B cell (primary cell): ENCODE measurements around the gene ARRB1. TPM values are rescaled to one million over a fixed set of nuclear protein-coding genes. Genes with fewer than 3 reads are reported as not detected.

Experiments used
- ATAC-seq: fragments of 200-7000 bp; cut with Tn5 transposase; one replicate; pipeline ENCODE4 v1.10.0; 2021; ENCODE audit warnings: low read depth, mild to moderate bottlenecking, moderate number of reproducible peaks, moderate library complexity
- CTCF ChIA-PET: fragments of 350-600 bp; sonication (Branson Sonifier 250); formaldehyde crosslinking; loops from one replicate; lab custom pipeline; 2021; ENCODE audit warnings: antibody characterized with exemption, inconsistent platforms; lab: Charles Lee
- POLR2A ChIA-PET: fragments of 350-600 bp; sonication (Branson Sonifier 250); formaldehyde crosslinking; loops from one replicate; lab custom pipeline; 2021; ENCODE audit warnings: antibody characterized with exemption; lab: Charles Lee
- DNase-seq: peaks from one replicate; pipeline ENCODE4 v3.0.0; 2013
- H2AFZ ChIP-seq: 2 replicates; pipeline ENCODE4 v1.6.1; 2012; ENCODE audit warnings: mild to moderate bottlenecking, low read depth, low read length; ENCODE audit not compliant: insufficient read depth, poor library complexity, severe bottlenecking
- H3K27ac ChIP-seq, 2 donors: 1 replicate in 1 of 2; 2 replicates in 1 of 2; pipeline ENCODE4 v1.5.1; 2012 to 2013; ENCODE audit warnings: low read length in 2 of 2, mild to moderate bottlenecking in 2 of 2, moderate library complexity in 1 of 2
- H3K27me3 ChIP-seq, 4 experiments: fragments of 200-600 bp in 1 of 4; sonication (generic) in 1 of 4; replicated peaks in 1 of 4; 1 replicate in 2 of 4; 2 replicates in 2 of 4; pipeline versions ENCODE4 v1.6.1 to v1.7.0; 2013 to 2016; ENCODE audit warnings: low read length in 3 of 4, mild to moderate bottlenecking in 2 of 4, mixed read lengths in 1 of 4, moderate library complexity in 1 of 4; ENCODE audit not compliant: insufficient read depth in 4 of 4, control insufficient read depth in 3 of 4; ENCODE audit errors: control extremely low read depth in 1 of 4
- H3K36me3 ChIP-seq, 2 experiments: replicated peaks in 1 of 2; 1 replicate in 1 of 2; 2 replicates in 1 of 2; pipeline versions ENCODE4 v1.6.1 to v1.7.1; 2013; ENCODE audit warnings: low read length in 1 of 2; ENCODE audit not compliant: insufficient read depth in 2 of 2, control insufficient read depth in 1 of 2; ENCODE audit errors: control extremely low read depth in 1 of 2, extremely low read depth in 1 of 2
- H3K4me1 ChIP-seq, 2 donors: fragments of 200-600 bp in 1 of 2; sonication (generic) in 1 of 2; 1 replicate in 1 of 2; 2 replicates in 1 of 2; pipeline versions ENCODE4 v1.5.1 to v1.6.1; 2013 to 2017; ENCODE audit warnings: low read length in 2 of 2; ENCODE audit not compliant: control insufficient read depth in 2 of 2, insufficient read depth in 2 of 2
- H3K4me2 ChIP-seq: replicated peaks from 2 replicates; pipeline ENCODE3; 2012; ENCODE audit warnings: mild to moderate bottlenecking, low read depth, low read length; ENCODE audit not compliant: poor library complexity, severe bottlenecking
- H3K4me3 ChIP-seq, 5 experiments: fragments of 200-600 bp in 1 of 5; sonication (generic) in 1 of 5; 1 replicate in 3 of 5; 2 replicates in 2 of 5; pipeline versions ENCODE4 v1.5.1 to v1.7.0; 2011 to 2016; ENCODE audit warnings: low read length in 4 of 5, mild to moderate bottlenecking in 4 of 5, low read depth in 2 of 5, control low read depth in 1 of 5, moderate library complexity in 1 of 5; ENCODE audit not compliant: insufficient read depth in 1 of 5; ENCODE audit errors: control extremely low read depth in 1 of 5, extremely low read depth in 1 of 5
- H3K79me2 ChIP-seq: fragments of 200-600 bp; sonication (generic); one replicate; pipeline ENCODE4 v1.6.0; 2016; ENCODE audit warnings: low read length; ENCODE audit not compliant: control insufficient read depth, insufficient read depth
- H3K9ac ChIP-seq: fragments of 200-600 bp; sonication (generic); 2 replicates; pipeline ENCODE4 v1.6.1; 2017; ENCODE audit warnings: mild to moderate bottlenecking, low read length, moderate library complexity
- H3K9me3 ChIP-seq, 3 donors: one replicate each; pipeline versions ENCODE4 v1.6.1 to v1.7.1; 2013; ENCODE audit warnings: low read length in 2 of 3; ENCODE audit not compliant: control insufficient read depth in 2 of 3, insufficient read depth in 1 of 3; ENCODE audit errors: control extremely low read depth in 1 of 3
- H4K20me1 ChIP-seq: 2 replicates; pipeline ENCODE4 v1.6.0; 2012; ENCODE audit warnings: mild to moderate bottlenecking, low read length; ENCODE audit not compliant: insufficient read depth, control insufficient read depth, poor library complexity, severe bottlenecking
- H3K27ac Mint-ChIP-seq: one replicate; pipeline ENCODE4 v1.8.0; 2021; ENCODE audit warnings: mixed read lengths
- H3K27me3 Mint-ChIP-seq: one replicate; pipeline ENCODE4 v1.8.0; 2021; ENCODE audit warnings: mixed read lengths
- H3K4me1 Mint-ChIP-seq: one replicate; pipeline ENCODE4 v1.8.0; 2021; ENCODE audit warnings: mixed read lengths
- H3K4me3 Mint-ChIP-seq: one replicate; pipeline ENCODE4 v1.8.0; 2021; ENCODE audit warnings: mixed read lengths
- H3K9me3 Mint-ChIP-seq: one replicate; pipeline ENCODE4 v1.8.0; 2022; ENCODE audit warnings: mixed read lengths; ENCODE audit not compliant: insufficient read depth
- CTCF ChIP-seq: fragments of 200-600 bp; IDR thresholded peaks from one replicate; pipeline ENCODE4 v1.8.0; 2022; ENCODE audit warnings: antibody characterized with exemption, mild to moderate bottlenecking
- EZH2 ChIP-seq: IDR thresholded peaks from 2 replicates; pipeline ENCODE4 v1.6.1; 2012; ENCODE audit warnings: borderline replicate concordance, low read depth, mild to moderate bottlenecking, moderate library complexity, low read length; ENCODE audit not compliant: insufficient read depth, poor library complexity, severe bottlenecking
- WGBS: methylation state at CpG from one replicate; pipeline ENCODE4 v1.1.5; 2013; ENCODE audit warnings: missing lambda C conversion rate; ENCODE audit not compliant: insufficient coverage; 5-methylcytosine and 5-hydroxymethylcytosine counted together
- intact Hi-C: fragments of 100-400 bp; cut with micrococcal nuclease; formaldehyde crosslinking; loops from one replicate; pipeline ENCODE4 v1.10.0; 2022
- polyA plus RNA-seq: library from polyadenylated mRNA; depleted of rRNA; stranded (reverse); fragments of >200 nt; gene quantifications from 2 replicates; pipeline ENCODE4 v1.2.3, GENCODE V29; 2012
- total RNA-seq, 2 donors: library from RNA; stranded (reverse); fragments of 120-200 nt in 1 of 2; gene quantifications; 1 replicate in 1 of 2; 2 replicates in 1 of 2; pipeline versions ENCODE4 v1.2.3 to v1.2.4, GENCODE V29; 2013 to 2022

The ARRB1 gene
- total and polyA plus RNA-seq, 2 donors (not counting 1 experiment from before 2014, with no cell fraction given), result 1.0 to 1.9 TPM

DNA sequence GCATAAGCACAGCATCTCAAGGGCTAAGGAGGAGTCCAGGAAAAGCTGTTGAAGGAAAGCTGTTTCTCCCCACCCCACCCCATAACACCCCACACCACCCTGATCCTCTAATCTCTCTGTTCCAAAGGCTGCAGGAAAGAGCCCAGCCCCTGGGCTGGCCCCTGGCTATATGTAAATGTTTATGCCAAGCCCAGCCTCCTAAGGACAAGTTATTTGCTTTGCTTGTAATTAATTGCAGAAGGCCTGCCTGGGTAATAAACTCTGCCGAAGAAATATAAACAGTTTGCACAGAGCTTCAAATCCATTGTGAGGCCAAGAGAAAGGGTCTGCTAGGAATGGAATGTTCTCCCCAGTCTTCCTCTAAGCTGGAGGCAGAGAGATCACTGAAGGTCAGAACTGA is 21.2 kb downstream of the ARRB1 start:
- H3K36me3 ChIP-seq, result no peaks in the 10 kb centered on the region
- no peak overlapping the region for H3K27ac Mint-ChIP-seq
- no peaks in the 10 kb centered on the region for H3K79me2 ChIP-seq
- no peaks in the 10 kb centered on the region for H4K20me1 ChIP-seq
- no peak overlapping the region for H3K9ac ChIP-seq
- POLR2A ChIA-PET, result no interaction called here
- peaks cover 6 to 8% of the 10 kb centered on the region in 2 donors for H3K4me1 ChIP-seq
- H3K4me3 ChIP-seq, result no peak overlapping the region
- ATAC-seq (no peak), DNase-seq (no peak)
- H3K9me3 ChIP-seq, result no peaks in the 10 kb centered on the region
- H2AFZ ChIP-seq, result no peak overlapping the region
- CTCF ChIA-PET, result interaction anchor here (0.7 to 2.8 kb wide), 4 partner anchors 51 to 861 kb away, joined by 3 to 10 read pairs (median 4); no protein-coding TSS in a partner anchor
- TF ChIP-seq EZH2, result no peak
- no peak for TF ChIP-seq CTCF
- 60% methylated on average over 1 of the region's 1 CpG for WGBS
- peaks cover 6% of the 10 kb centered on the region for H3K4me1 Mint-ChIP-seq
- H3K27me3 Mint-ChIP-seq, result peaks cover 13% of the 10 kb centered on the region
- H3K27ac ChIP-seq, result no peak overlapping the region
- no peak overlapping the region for H3K4me2 ChIP-seq
- H3K4me3 Mint-ChIP-seq, result no peak overlapping the region
- no peaks in the 10 kb centered on the region for H3K27me3 ChIP-seq
- intact Hi-C loops, result no loop called here
- H3K9me3 Mint-ChIP-seq, result no peaks in the 10 kb centered on the region

DNA sequence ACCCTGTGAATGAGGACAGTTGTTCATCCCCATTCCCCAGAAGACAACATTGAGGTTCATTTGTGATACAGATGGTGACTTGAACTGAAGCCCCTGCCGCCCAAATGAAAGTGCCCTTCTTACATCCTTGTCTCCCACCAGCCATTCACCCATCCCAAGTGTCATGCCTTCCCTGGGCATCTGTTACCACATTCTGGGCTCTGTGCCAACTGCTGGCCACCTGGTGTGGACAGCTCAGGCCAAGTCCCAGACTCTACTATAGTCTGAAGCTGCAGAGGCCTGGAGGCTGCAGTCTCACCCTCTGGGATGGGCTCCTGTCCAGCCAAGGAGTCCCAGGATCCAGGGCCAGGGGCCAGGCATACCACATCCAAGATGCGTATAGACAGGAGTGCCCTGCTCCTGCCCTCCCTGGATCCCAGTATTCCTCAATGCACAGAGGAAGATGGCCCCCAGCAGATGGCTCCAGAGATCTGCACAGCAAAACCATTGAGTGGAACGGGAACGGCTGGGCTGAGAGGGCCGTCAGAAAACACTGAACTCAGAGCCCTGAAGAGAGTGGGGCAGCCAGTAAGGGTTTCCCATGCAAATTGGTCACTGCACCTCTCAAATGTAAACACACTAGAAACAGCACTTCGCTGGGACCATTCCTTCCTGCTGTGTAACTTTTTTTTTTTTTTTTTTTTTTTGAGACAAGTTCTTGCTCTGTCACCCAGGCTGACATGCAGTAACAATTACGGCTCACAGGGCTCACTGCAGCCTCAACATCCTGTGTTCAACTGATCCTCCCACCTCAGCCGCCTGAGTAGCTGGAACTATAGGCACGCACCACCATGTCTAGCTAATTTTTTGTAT is 22.8 kb downstream of the ARRB1 start:
- peak overlapping the region; percentile 17 for H3K4me2 ChIP-seq
- no peaks in the 10 kb centered on the region for H3K79me2 ChIP-seq
- ChIA-PET CTCF (interaction anchor here (2.8 kb wide), 1 partner anchor 57 kb away, joined by 10 read pairs; no protein-coding TSS in a partner anchor), POLR2A (no interaction called here)
- peaks cover 13% of the 10 kb centered on the region for H3K27me3 Mint-ChIP-seq
- DNase-seq, result peak; percentile 20
- no peak overlapping the region for H3K27ac Mint-ChIP-seq
- H4K20me1 ChIP-seq, result no peaks in the 10 kb centered on the region
- no peak overlapping the region for H3K9ac ChIP-seq
- peaks cover 6% of the 10 kb centered on the region for H3K4me1 Mint-ChIP-seq
- peaks cover 6 to 8% of the 10 kb centered on the region in 2 donors for H3K4me1 ChIP-seq
- TF ChIP-seq EZH2 (no peak), CTCF (no peak)
- no peak for ATAC-seq
- no peak overlapping the region for H3K27ac ChIP-seq
- no peak overlapping the region for H3K4me3 ChIP-seq
- no peaks in the 10 kb centered on the region for H3K9me3 Mint-ChIP-seq
- 22% methylated on average over 5 of the region's 9 CpGs for WGBS
- no peaks in the 10 kb centered on the region for H3K9me3 ChIP-seq
- no peaks in the 10 kb centered on the region for H3K36me3 ChIP-seq
- intact Hi-C loops, result loop anchor here (1.0 kb wide), 1 partner anchor 56 kb away; no protein-coding TSS in a partner anchor
- no peaks in the 10 kb centered on the region for H3K27me3 ChIP-seq
- H2AFZ ChIP-seq, result no peak overlapping the region
- no peak overlapping the region for H3K4me3 Mint-ChIP-seq
